Keratinocyte (primary cell): ENCODE measurements around the gene C16orf54.

ENCODE experiments used
- EZH2 ChIP-seq: IDR thresholded peaks from one replicate; pipeline ENCODE4 v1.6.1; 2012; ENCODE audit warnings: inconsistent platforms, mild to moderate bottlenecking, low read length, moderate library complexity
- TF ChIP-seq, protein P1 (sequence below), 3 experiments: IDR thresholded peaks in 1 of 3; conservative IDR thresholded peaks in 1 of 3; optimal IDR thresholded peaks in 1 of 3; 2 replicates in 2 of 3; 3 replicates in 1 of 3; pipeline versions ENCODE3 to v1.5.1; 2011; ENCODE audit warnings: low read length in 3 of 3, mild to moderate bottlenecking in 3 of 3, moderate library complexity in 2 of 3, control low read depth in 1 of 3, inconsistent platforms in 1 of 3; ENCODE audit not compliant: insufficient read depth in 2 of 3; ENCODE audit errors: extremely low read depth in 1 of 3

DNA sequence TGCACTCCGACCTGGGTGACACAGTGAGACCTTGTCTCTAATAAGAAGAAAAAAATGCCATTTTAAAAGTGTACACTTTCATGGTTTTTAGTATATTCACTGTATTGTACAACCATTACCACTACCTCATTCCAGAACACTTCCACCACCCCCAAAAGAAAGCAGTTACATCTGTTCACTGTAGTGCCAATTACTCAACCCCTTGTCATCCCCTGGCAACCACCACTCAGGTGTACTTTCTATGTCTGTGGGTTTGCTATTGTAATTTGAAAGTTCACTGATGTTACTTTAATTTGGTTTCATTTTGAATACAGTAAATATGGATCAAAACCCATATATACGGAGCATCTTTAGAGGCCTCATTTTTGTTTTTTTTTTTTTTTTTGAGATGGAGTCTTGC lies 38.4 kb upstream of the C16orf54 start:
- TF ChIP-seq, protein P1, sequence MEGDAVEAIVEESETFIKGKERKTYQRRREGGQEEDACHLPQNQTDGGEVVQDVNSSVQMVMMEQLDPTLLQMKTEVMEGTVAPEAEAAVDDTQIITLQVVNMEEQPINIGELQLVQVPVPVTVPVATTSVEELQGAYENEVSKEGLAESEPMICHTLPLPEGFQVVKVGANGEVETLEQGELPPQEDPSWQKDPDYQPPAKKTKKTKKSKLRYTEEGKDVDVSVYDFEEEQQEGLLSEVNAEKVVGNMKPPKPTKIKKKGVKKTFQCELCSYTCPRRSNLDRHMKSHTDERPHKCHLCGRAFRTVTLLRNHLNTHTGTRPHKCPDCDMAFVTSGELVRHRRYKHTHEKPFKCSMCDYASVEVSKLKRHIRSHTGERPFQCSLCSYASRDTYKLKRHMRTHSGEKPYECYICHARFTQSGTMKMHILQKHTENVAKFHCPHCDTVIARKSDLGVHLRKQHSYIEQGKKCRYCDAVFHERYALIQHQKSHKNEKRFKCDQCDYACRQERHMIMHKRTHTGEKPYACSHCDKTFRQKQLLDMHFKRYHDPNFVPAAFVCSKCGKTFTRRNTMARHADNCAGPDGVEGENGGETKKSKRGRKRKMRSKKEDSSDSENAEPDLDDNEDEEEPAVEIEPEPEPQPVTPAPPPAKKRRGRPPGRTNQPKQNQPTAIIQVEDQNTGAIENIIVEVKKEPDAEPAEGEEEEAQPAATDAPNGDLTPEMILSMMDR (optimal IDR thresholded peaks at IDR 0.05 in 1 of 3, IDR thresholded peaks at IDR 0.05 in 1 of 3, conservative IDR thresholded peaks at IDR 0.05 in 1 of 3; ENCODE audit: extremely low read depth in 1 of 3, insufficient read depth in 2 of 3, low read length in 3 of 3): no peak
- TF ChIP-seq EZH2: no peak
